ENCODE measurements around the gene NUDCD2.
"Not testable (repeated sequence)": the region's sequence is repeated elsewhere in the genome, so short reads cannot be mapped to it uniquely, and the experiment has no call there.

NUDCD2 gene

GRCh38 chr5:163434401-163434866 is 25.5 kb downstream of the NUDCD2 start:
- no peak for DNase-seq (ENCODE audit: extremely low spot score)
- ChIA-PET POLR2A (no interaction called here), CTCF (interaction anchor here (0.6 kb wide), 1 partner anchor 25 kb away, joined by 3 read pairs; no protein-coding TSS in a partner anchor)
- TF ChIP-seq L3MBTL2 (conservative IDR thresholded peaks at IDR 0.05) (no peak), FOXA1 (IDR thresholded peaks at IDR 0.05) (no peak), ELF4 (IDR thresholded peaks at IDR 0.05) (no peak), SUZ12 (IDR thresholded peaks at IDR 0.05) (no peak), HDGF (IDR thresholded peaks at IDR 0.05; ENCODE audit: borderline replicate concordance) (no peak), PKNOX1 (IDR thresholded peaks at IDR 0.05) (no peak), ARNT (IDR thresholded peaks at IDR 0.05) (no peak), FOXM1 (IDR thresholded peaks at IDR 0.05; ENCODE audit: borderline replicate concordance) (no peak), SP1 (IDR thresholded peaks at IDR 0.05) (no peak), CTBP1 (IDR thresholded peaks at IDR 0.05; ENCODE audit: borderline replicate concordance) (no peak), TARDBP (IDR thresholded peaks at IDR 0.05) (no peak), NFRKB (IDR thresholded peaks at IDR 0.05) (no peak), BHLHE40 (IDR thresholded peaks at IDR 0.05; ENCODE audit: borderline replicate concordance) (no peak), LEF1 (IDR thresholded peaks at IDR 0.05; ENCODE audit: borderline replicate concordance) (no peak), FOXK2 (IDR thresholded peaks at IDR 0.05) (no peak), ZNF384 (IDR thresholded peaks at IDR 0.05) (no peak)

- CTCF ChIA-PET = no interaction called here
- TF ChIP-seq LEF1 (IDR thresholded peaks at IDR 0.05; ENCODE audit: borderline replicate concordance) = no peak
- TF ChIP-seq SP1 (IDR thresholded peaks at IDR 0.05) = no peak
- TF ChIP-seq L3MBTL2 (conservative IDR thresholded peaks at IDR 0.05) = no peak
- TF ChIP-seq HDGF (IDR thresholded peaks at IDR 0.05; ENCODE audit: borderline replicate concordance) = no peak
- no peak for TF ChIP-seq PKNOX1 (IDR thresholded peaks at IDR 0.05)
- no peak for TF ChIP-seq FOXM1 (IDR thresholded peaks at IDR 0.05; ENCODE audit: borderline replicate concordance)
- TF ChIP-seq BHLHE40 (IDR thresholded peaks at IDR 0.05; ENCODE audit: borderline replicate concordance) = no peak
- no peak for TF ChIP-seq FOXA1 (IDR thresholded peaks at IDR 0.05)
- TF ChIP-seq ARNT (IDR thresholded peaks at IDR 0.05) = no peak
- no peak for TF ChIP-seq TARDBP (IDR thresholded peaks at IDR 0.05)
- TF ChIP-seq NFRKB (IDR thresholded peaks at IDR 0.05) = no peak
- TF ChIP-seq CTBP1 (IDR thresholded peaks at IDR 0.05; ENCODE audit: borderline replicate concordance) = no peak
- no peak for TF ChIP-seq ZNF384 (IDR thresholded peaks at IDR 0.05)
- no peak for TF ChIP-seq ELF4 (IDR thresholded peaks at IDR 0.05)
- POLR2A ChIA-PET = no interaction called here
- no peak for DNase-seq (ENCODE audit: extremely low spot score)
Measured at GRCh38 chr5:163433271-163433670, 26.6 kb downstream of the NUDCD2 start.

- TF ChIP-seq FOXM1 (IDR thresholded peaks at IDR 0.05; ENCODE audit: borderline replicate concordance) (no peak), BHLHE40 (IDR thresholded peaks at IDR 0.05; ENCODE audit: borderline replicate concordance) (no peak), CTBP1 (IDR thresholded peaks at IDR 0.05; ENCODE audit: borderline replicate concordance) (no peak), LEF1 (IDR thresholded peaks at IDR 0.05; ENCODE audit: borderline replicate concordance) (no peak), FOXA1 (IDR thresholded peaks at IDR 0.05) (no peak), HDGF (IDR thresholded peaks at IDR 0.05; ENCODE audit: borderline replicate concordance) (no peak), L3MBTL2 (conservative IDR thresholded peaks at IDR 0.05) (no peak), FOXK2 (IDR thresholded peaks at IDR 0.05) (no peak), TARDBP (IDR thresholded peaks at IDR 0.05) (no peak), SUZ12 (IDR thresholded peaks at IDR 0.05) (no peak), PKNOX1 (IDR thresholded peaks at IDR 0.05) (no peak), ARNT (IDR thresholded peaks at IDR 0.05) (no peak), SP1 (IDR thresholded peaks at IDR 0.05) (no peak), ZNF384 (IDR thresholded peaks at IDR 0.05) (no peak), ELF4 (IDR thresholded peaks at IDR 0.05) (no peak), NFRKB (IDR thresholded peaks at IDR 0.05) (no peak)
- POLR2A ChIA-PET = no interaction called here
- no peak for DNase-seq (ENCODE audit: extremely low spot score)
- CTCF ChIA-PET = no interaction called here
Measured at GRCh38 chr5:163432544-163432943, 27.4 kb downstream of the NUDCD2 start.

- CTCF ChIA-PET, POLR2A ChIA-PET: not testable (repeated sequence)
Measured at GRCh38 chr5:163426128-163426527, 33.8 kb downstream of the NUDCD2 start.

GRCh38 chr5:163424836-163425235 is 35.1 kb downstream of the NUDCD2 start:
- DNase-seq (ENCODE audit: extremely low spot score) = no peak
- POLR2A ChIA-PET = no interaction called here
- TF ChIP-seq TARDBP (IDR thresholded peaks at IDR 0.05) (no peak), ZNF384 (IDR thresholded peaks at IDR 0.05) (no peak), CTBP1 (IDR thresholded peaks at IDR 0.05; ENCODE audit: borderline replicate concordance) (no peak), HDGF (IDR thresholded peaks at IDR 0.05; ENCODE audit: borderline replicate concordance) (no peak), NFRKB (IDR thresholded peaks at IDR 0.05) (no peak), ARNT (IDR thresholded peaks at IDR 0.05) (no peak), SUZ12 (IDR thresholded peaks at IDR 0.05) (no peak), PKNOX1 (IDR thresholded peaks at IDR 0.05) (no peak), BHLHE40 (IDR thresholded peaks at IDR 0.05; ENCODE audit: borderline replicate concordance) (no peak), FOXK2 (IDR thresholded peaks at IDR 0.05) (no peak)
- CTCF ChIA-PET = interaction anchor here (0.6 kb wide), 1 partner anchor 20 kb away, joined by 3 read pairs; no protein-coding TSS in a partner anchor

More at GRCh38 chr5:163426128-163426527, 33.8 kb downstream of the NUDCD2 start:
- DNase-seq (ENCODE audit: extremely low spot score) = not testable (repeated sequence)

- CTCF ChIA-PET; POLR2A ChIA-PET; DNase-seq (ENCODE audit: extremely low spot score): not testable (repeated sequence)
Measured at GRCh38 chr5:163415673-163416072, 44.2 kb downstream of the NUDCD2 start.
